GM19238 (cell line): ENCODE measurements around the gene SSBP3.

Experiments used
- DNase-seq: peaks from one replicate; pipeline ENCODE4 v3.0.0; 2011; ENCODE audit warnings: low spot score; ENCODE audit not compliant: insufficient read length

Gene SSBP3

DNA sequence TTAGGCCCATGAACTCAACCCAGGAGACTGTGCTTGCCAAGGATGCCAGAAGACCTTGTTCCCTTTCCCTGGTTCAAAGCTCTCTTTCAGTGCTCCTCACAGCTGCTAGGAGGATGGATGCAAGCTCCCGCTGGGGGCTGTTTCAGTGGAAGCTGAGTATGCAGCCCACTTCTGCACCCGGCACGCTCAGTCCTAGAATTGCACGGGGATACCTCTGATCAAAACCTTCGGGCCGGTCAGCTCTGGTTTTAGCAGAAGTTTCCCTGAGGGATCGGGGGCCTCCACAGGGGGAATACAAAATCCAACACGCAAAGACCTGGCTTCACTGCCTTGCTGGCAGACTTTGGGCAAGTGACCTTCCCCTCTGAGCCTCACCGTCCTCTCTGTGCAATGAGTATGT, 4.2 kb upstream of the SSBP3 start:
- no peak for DNase-seq

DNA sequence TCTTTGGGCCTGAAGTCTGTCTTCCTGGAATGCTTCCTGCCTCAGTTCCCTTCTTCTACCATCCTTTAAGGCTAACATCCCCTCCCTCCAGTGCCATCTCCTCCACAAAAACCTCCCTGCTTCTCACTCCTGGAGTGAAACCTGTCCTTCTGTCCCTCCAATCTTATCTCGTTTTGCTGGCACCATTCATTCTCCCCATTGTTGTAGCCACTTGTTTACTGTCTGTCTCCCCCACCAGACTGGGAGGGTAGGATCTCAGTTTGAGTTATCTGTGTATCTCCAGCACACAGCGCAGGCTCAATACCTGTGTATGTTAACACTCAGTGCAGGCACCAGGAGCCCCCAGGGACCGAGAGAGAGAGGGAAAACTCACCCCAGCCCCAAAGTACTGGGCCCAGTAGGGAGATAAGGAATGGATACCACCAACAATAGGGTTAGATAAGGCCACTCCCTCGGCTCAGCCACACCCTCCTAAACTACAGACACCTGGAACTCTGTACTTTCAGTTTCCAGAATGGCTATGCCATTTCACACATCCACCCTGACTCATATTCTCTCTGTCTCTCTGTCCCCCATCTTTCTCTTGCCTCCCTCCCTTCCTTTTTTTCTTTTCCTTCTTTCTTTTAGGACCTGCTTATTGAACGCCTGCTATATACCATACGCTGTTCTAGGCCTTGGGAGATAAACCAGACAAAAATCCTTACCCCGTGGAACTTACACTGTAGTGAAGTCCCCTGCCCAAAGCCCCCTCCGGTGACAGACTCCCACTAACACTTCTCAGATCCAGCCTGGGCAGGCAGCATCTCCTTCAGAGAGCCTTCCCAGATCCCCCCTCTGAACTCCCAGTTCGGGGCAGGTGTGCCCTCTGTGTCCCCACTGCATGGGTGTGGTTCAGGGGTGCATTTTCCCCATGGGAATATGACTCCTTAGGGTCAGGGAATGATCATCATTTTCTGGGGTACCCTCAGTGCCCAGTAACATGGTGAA, 3.3 kb upstream of the SSBP3 start:
- DNase-seq: peak; percentile 53

DNA sequence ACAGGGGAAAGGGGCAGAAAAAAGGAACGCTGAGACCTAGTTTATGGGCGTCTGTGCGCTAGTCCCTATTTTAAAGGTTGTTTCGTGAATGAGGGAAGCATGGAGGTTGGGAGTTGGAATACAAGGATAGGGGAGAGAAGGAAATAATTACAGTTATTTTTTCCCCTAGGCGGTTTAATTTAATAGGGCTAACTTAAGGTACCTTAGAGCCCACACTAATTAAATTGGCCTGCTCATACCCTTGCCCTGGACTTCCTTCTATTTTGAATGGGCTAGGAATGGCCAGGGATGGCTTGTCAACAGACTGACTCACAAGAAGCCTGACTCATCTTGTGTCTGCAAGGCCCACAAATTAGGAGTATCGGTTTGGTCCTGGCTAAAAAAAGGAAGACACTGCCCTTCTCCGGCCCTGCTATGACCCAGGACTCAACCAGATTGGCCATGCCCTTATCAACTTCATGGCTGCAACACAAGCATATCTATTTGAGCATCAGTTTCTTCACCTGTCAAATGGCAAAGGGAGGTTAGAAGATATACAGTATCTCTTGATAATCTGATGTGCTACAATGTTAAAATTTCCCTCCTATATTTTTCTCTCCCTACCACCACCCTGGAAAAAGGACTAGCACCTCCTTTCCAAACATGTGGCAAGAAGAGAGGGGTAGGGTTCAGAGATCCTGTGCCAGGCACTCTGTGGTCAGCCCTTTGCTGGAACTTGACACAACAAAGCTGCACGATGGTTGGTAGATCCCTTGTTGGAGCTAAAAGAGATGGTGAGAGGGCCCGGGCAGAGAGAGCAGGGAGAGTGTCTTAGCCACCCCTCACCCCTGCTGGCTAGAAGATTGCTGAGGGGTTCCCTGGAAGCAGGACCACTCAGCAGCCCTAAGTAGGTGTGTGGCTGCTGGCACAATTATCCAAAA, 2.2 kb upstream of the SSBP3 start:
- DNase-seq: no peak

DNA sequence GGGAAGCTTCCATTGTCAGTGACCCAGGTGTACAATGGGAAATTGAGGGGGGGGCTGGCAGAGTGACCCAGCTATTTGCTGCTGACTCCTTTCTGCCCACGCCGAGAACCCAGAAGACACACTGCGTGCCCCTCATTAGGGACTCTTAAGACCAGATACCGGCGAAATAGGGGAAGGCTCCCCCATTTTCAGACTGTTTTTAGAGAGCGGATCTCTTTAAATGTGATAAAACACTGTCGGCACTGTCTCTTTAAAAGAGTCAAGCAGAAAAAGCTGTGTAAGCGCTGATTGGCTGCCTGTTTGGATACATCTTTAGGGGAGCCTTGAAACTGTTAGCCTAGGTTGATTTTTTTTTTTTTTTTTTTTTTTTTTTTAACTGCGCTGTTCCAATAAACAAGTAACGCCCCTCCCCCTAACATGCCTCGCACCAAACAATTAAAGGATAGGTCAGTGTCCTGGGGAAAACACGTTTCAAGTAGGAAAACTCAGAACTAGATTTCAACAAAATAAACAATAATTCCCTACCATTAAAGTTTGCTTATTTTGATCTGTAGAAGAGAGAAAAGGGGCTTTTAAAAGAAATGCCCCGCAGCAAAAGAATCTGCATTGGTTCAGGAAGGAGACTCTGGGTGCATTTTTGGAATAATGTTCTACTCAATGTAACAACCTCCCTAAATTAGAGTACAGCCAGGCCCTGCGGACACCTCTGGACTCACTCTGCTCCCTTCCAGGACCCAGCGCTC, 1.4 kb upstream of the SSBP3 start:
- peak; percentile 81 for DNase-seq

DNA sequence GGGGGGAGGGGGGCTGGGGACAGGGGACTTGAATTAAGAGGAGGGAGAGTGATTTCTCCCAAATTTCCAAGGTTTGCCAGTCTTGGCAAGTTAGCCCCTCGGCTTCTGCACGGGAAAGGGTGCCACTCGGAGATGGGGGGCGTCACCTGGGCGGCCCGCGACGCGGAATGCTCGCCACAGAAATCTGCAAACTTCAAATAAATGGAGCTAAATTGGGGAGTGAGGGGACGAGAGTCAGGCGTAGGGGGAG, 885 bp upstream of the SSBP3 start:
- DNase-seq: no peak

DNA sequence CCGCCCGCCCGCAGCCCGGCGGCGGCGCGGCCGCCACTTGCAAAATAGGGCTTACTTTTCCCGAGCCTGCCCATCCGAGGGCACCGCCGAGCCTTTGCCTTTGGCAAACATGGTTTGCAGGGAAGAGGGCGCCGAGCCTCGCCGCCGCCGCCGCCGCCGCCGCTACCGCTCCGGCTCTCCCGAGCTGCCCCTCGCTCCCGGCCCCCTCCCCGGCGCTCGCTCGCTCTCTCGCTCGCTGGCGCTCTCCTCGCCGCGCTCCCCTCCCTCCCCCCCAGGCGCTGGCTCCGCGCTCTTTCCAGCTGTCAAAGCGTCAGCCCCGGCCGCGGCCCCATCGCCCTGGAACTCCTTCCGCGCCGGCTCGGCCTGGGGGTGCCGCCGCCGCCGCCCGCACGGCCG, 298 bp downstream of the SSBP3 start:
- DNase-seq: no peak

DNA sequence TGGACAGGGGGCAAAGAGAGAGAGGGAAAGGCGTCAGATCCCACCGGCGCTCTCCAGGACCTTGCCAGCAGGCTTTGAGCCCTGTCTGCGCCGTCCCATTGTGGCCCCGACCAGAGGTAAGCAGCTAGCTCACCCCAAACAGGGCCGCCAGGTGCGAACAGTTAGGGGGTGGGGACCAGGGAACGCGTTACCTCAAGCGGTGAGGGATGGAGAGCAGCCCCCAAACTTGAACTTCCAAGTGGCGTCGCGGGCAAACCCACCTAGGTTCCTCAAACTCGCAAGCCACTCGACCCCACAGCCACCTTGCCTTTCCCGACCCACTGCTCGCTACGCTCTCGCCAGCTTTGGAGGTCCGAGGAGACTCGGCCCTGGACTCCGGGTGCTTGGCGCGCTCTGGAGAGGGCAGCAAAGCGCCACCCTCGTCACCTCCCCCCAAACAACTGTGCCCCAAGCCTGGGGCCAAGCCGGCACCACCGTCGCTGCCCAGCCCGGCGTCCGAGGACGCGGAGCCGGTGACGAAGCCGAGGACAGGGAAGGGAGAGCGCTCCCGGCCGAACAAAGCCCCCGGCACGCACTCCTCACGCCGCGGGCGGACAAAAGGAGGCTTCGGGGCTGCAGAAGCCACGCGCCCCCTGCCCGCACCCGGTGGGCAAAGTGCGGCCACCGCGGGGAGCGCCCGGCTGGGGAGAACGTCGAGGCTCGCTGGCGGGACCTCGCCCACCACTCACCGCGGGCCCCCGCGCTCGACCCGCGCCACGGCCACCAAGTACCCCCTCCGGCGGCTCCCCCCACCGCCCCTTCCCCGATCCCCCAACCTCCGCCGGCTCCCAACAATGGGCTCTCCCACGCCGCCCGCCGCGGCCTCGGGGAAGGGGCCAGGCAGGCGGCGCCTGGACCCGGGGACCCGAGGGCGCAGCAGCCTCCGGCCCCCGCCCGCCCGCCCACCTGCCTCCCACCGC, 976 bp downstream of the SSBP3 start:
- DNase-seq: no peak

DNA sequence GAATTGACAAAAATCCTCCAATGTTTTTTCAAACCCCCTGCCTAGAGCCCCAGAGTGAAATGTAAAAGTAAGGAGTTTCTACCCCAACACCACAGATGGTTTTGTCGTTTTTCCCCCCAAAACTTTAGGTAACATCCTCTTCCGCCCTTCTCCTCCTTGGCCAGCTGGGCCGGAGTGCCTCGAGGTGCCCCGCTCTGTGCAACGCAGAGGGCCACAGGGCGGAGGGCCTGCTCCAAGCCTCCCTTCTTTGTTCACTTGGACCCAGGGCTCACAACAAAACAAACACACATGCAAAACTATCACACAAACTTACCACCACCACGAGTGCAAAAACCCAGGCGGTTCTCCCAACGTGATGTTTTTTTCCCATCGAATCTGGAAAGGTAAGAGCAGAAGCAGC, 1.9 kb downstream of the SSBP3 start:
- DNase-seq: no peak

DNA sequence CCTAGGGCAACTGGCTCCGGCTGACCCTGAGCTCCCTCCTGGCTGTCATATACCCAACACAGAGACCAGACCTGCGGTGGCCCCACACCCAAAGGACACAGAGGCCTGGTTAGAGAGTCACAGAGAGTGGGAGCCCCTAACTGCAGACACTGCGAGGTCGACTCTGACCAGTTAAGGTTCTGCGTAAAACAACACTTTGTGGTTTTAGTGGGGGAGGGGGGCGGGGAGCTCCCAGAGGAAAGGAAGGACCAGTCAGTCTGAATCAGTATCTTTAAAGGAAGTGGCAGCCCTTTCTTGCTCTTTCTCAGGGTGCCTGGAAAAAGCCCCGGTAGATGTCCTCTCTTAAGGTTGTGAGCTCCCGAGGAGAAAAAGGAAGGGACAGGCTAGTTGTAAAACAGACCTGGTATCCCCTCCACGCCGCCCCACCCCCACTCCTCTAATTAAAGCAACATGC, 2.4 kb downstream of the SSBP3 start:
- DNase-seq: no peak

DNA sequence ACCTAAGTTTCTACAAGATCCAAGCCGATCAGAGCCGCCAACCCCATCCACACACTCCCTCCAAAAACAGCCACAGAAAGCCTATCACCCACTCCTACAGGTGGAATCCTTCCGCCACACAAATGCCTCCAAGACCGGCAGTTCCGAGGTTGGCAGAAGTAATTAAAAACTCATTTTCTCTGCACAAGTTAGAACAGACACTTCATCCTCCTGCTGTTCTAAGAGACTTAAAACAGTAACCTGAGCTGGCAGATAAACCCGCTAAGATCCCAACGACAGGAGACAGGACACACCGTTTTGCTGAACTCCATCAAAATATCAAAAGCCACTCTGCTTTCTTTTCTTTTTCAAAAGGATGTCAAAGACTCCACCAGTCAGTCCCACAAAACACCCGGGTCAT, 2.8 kb downstream of the SSBP3 start:
- DNase-seq: no peak

DNA sequence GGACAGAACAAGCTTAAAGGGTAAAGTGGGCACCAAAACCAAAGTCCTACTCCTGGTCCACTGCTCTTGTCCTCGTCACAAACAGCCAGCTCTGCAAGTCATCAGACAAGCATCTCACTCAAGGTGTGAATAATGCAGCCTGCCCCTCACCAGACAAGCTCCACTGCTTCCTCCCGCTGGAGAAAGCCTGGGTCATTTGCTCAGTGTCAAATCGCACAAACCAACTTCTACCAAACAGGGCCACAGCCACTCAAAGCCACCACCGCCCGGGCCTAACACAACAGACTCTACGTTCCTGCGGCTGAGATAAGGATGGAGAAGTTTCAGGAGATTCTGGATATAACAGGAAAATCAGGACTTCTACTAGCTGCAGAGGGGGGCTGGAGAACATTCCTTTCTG, 3.3 kb downstream of the SSBP3 start:
- no peak for DNase-seq

DNA sequence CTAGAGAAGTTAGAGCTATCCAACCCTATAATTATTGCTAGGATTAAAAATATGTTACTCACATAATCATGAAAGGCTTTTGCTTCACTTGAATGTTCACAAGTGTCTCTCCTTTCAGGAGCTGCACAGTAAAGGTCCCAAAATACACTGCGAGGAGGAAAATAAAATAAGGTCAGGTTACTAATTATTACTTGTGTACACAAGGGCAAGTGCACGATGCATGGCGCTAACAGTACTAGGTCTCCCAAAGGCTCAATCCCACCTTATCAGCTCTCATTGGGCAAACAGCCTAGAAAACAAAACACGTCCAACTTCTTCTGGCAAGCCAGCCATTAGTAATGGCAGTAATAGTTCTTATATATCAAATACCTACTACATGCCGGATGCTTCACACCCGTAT, 4.4 kb downstream of the SSBP3 start:
- DNase-seq: no peak

DNA sequence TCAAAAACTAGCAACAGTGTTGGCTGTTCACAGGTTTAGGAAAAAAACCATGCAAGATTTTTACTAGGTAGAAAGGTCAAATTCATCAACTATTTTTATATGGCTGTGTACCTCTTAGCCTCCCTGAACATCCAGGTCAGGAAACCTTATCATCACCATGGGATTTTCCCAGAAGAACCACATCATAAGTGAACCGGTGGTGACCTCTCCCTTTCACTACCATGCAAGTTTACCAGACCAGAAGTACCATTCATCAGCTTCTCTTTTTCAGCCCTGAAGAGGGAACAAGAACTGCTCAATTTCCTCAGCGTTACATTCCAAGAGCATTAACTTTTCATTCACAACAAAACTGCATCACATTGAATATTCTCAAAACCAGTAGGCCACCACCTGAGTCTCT, 5.9 kb downstream of the SSBP3 start:
- DNase-seq: no peak

DNA sequence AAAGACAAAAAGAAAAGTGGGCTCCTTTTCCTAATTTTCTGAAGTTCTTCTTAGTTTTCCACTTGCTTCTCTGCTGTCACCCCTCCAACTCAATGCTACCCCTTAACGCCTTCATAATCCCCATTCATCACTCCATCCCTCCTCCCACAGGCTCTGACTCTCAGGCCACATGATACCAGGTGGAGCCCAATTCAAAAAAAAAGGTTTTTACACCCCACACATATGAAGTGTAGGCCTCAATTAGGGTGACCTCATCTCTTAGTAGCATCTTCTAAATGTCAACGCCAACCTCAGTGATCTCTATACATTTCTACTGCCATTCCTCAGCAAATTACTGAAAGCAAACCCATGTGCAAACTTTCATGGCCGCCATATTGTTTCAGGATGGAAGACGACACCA, 6.4 kb downstream of the SSBP3 start:
- no peak for DNase-seq

DNA sequence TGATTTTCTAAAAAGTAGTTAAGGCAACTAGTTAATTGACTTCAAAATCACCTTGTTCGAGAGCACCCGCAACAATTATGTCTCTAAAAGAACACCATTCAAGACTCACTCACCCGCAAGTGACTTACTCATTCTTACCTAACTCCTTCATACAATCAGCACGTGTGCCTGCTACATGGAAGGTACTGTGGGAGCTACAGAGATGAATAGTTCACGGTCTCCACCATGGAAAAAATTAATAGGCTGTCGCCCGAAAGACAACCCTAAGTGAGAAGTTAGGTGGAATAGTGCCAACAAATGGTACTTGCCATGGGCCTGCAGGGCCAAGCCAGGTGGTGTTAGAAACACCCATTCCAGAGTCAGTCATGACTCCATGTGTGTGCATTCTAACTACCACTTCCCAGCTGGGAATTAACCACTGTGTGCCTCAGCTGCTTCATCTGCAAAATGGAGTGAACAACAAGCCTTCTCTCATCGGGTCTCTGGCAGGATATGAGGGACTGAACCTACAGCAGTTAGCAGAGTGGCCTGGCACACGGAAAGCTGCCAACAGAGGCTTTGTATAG, 7.1 kb downstream of the SSBP3 start:
- DNase-seq: no peak

DNA sequence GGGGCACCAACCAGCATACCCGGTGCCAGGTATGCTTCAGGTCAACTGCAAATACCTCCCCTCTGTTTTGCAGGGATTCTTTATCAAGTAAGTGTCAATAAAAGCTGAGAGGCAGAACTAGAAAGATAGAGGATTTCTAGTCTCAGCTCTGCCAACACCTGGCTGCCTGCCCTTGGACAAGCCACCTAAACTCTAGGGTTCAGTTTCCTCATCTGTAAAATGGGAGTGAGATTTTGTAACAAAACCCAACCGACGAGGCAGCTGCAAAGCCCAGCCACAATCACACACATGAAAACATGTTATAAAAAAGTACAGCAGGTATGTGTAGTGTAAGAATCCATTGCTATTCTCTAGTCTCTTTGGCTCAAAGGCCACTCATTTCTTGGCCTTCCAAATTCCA, 8.2 kb downstream of the SSBP3 start:
- DNase-seq: no peak

DNA sequence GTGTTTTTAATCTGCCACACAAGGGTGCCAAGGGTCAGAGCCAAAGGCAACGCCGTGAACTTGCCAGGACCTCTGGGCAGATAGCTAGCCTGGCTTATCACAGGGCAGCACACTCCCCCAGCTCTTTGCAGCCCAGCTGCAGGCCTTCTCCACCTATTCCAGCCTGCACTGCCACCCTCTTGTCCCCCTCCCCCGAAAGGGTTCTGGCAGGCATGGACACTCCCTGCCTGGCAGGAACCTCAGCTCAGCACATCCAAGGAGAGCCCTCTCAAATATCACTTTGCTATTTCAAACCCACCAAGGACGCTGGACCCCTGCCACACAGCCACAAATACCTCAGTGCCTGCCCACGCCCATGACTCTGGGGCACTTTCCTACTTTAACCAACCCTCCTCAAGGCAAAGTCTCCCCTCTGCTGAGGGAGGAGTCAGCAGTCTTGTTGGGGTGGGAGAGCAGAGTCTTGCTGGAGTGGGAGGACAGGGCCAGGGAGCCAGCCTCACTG, 9.1 kb downstream of the SSBP3 start:
- no peak for DNase-seq

DNA sequence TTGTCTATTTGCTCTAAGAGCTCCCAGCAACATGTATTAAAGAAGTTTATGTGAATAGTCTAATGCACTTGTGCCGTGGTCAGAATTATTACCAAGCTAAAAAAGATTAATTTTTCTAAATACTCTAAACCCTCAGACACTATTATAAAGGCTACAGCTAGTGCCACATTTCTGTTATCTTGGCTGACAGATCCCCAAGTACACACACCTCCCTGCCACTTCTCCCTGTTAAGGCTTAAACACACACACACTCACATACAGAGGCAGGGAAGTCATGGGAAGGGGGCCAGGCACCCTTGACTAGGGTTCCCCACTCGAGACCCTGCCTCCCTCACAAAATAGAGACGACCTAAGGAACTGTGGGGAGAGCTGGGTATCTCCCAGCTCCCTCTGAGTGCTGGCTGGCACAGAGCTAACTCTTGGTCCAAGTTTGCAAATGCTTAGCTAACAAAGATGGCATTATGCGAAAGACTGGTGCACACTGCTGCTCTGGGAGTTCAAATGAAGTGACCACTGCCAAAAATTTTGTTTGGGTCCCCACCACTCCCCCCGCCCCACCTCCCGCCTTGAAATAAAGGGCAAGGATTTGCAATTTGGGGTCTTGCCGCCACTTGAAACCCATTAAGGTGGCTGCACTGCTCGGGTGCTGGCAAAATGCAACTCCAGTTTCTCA, 9.8 kb downstream of the SSBP3 start:
- no peak for DNase-seq

DNA sequence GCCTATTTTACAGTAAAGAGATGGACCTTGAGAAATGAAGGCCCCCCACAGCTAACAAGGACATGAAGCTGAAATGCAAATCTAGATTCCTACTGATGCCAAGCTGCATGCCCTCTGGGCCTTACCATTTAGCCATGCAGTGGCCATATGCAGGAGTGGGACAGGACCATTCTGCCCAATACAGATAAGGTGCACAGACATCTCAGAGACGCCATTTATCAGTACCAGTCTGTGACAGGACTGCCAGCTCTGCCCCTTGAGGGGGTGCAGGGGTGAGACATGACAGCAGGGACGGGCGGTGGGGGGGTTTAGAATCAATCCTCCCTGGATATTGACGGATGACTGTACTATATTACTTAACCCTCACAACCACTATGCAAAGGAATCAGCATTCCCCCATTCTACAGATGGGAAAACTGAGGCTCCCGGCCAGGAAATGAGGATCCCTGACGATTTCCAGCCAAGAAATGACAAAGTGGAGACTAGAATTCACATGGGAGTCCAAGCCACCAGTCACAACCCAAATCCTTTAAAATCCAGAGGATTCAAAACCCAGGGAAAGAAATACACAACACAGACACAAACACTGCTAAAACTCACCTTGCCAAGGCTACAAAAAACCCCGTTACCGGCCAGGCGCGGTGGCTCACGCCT, 10.8 kb downstream of the SSBP3 start:
- DNase-seq: no peak
